GM12892 (cell line): ENCODE data around the gene CHML.

ENCODE experiments used
- POLR2A ChIP-seq: IDR thresholded peaks from 2 replicates; pipeline ENCODE4 v1.6.1; 2011; ENCODE audit warnings: low read depth, low read length, control low read depth
- POLR2AphosphoS5 ChIP-seq: IDR thresholded peaks from 2 replicates; pipeline ENCODE4 v1.6.1; 2011; ENCODE audit warnings: low read depth, low read length, control low read depth

- TF ChIP-seq POLR2A (no peak), POLR2AphosphoS5 (no peak)
Observed at GRCh38 chr1:241645199-241645598, 5.0 kb upstream of the CHML start.
